Measurements from ENCODE around the gene SLC2A4.

The SLC2A4 gene

DNA sequence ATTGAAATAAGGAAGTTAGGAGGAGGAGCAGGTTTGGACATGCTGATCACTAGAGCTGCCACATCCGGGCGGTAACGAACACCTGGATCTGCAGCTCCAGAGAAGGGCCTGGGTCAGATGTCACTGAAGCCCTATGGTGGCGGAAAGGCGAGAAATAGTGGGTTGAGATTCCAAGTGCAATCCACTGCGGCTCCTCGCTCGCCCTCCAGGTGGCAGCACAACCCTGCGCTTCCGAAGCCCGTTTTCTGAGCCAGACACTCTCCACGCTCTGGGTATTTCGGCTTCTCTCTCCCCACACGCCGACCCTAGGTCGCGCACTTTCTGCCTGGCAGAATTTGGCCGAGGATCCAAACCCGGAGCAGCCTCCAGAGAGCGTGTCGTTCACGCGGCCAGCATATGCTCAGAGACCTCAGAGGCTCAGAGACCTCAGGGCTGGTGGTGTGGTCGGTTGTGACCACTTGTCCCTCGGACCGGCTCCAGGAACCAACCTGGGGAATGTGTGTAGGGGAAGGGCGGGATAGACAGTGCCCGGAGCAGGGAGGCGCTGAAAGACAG, 922 bp upstream of the SLC2A4 start:
- DNase-seq: peak; percentile 67 to 80 (median 78)

DNA sequence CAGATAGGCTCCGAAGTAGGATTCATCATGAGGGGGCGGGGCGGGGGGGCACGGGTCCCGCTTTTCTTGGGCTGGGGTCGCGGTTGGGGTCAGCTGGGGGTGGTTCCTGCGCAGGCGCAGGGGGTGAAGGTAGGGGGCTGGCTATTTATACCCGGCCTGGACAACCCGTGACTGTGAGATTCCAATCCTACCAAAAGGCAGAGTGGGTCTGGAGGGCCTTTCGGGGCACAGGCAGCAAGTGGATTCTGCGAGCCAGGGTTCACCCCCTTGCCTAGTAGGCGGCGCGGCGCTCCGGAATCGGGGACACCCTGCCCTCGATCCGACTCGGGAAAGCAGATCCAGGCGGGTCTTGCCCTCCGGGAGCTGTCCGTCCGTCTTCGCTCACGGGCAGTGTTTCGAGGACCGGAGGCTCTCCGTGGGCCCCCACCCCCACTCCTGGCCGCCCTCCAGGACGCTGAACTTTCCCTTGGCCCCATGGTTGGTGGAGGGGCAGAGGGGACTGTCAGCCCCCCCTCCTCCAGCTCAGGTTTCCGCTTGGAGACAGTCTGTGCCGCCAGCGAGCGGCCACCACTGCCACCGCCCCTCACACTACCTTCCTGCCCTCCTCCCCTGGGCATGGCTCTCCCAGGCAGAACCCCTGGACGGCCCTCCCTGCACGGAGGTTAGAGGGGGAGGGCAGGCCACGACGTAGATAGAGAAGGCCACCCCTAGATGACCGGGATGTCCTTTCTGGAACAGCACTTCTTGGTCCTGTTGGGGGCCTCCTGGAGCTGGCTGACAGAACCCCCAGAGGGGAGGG, 634 bp downstream of the SLC2A4 start:
- DNase-seq: no peak

DNA sequence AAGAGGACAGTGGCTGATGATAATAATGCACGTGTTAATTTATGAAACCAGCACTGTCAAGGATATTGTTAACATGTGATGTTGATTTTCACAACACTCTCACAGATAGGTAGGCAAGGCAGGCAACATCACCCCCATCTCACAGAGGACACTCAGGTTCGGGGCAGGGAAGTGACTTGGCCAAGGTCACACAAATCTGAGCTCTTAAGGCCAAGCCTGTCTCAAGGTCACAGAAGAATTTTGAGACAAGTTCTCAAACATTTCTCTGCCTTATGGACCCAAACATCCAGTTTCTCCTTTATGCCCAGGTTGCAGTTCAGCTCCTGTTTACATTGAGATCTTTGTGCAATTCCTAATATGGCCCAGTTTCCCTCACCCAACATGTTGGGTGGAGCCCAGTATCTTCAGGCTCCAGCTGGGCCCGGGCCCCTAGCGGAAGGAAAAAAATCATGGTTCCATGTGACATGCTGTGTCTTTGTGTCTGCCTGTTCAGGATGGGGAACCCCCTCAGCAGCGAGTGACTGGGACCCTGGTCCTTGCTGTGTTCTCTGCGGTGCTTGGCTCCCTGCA, 1.3 kb downstream of the SLC2A4 start:
- DNase-seq: no peak

GRCh38 chr17:7283471-7284216, 2.1 kb downstream of the SLC2A4 start:
- no peak for DNase-seq

GRCh38 chr17:7284911-7285310, 3.4 kb downstream of the SLC2A4 start:
- no peak for DNase-seq

GRCh38 chr17:7285679-7286078, 4.2 kb downstream of the SLC2A4 start:
- DNase-seq: no peak

- no peak for DNase-seq
Observed at GRCh38 chr17:7289256-7290032, 7.9 kb downstream of the SLC2A4 start.

GRCh38 chr17:7290166-7290565, 8.6 kb downstream of the SLC2A4 start:
- DNase-seq: no peak

DNA sequence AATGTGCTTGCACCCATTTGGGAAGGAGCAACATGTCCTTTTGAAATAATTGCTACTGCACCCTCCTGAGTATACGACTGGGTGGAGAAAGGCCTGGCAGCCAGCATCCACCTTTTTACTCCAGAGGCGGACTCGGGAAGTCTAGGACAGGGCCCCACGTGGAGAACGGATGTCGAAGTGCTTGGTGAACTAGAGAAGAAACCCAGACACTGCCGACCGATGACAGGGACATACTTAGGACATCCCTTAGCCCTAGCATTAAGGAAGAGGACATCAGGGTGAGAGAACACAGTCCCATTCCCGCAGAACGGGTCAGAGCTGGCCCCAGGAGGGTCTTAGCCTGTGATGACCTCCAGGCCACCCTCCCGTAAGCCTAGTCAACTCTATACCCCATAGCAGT, 9.2 kb downstream of the SLC2A4 start:
- DNase-seq: no peak

DNA sequence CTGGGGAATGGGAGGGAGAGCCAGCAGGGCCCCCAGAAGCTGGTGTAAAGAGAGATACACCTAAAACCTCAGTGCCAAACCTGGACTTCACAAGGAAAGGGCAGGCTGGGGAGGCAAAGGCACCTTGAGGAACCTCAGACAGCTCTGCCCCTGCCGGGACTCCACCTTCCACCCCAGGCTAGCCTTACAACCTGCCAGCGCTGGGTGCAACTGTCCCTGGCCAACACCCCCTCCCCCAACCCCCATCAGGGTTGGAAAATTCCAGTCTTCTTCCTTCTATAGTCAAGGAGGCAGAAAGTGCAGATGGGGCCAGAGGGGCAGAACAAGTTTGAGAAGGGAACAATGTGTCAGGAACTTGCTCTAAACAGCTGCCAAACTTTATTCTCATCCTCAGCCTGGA, 10.7 kb downstream of the SLC2A4 start:
- DNase-seq: no peak

DNA sequence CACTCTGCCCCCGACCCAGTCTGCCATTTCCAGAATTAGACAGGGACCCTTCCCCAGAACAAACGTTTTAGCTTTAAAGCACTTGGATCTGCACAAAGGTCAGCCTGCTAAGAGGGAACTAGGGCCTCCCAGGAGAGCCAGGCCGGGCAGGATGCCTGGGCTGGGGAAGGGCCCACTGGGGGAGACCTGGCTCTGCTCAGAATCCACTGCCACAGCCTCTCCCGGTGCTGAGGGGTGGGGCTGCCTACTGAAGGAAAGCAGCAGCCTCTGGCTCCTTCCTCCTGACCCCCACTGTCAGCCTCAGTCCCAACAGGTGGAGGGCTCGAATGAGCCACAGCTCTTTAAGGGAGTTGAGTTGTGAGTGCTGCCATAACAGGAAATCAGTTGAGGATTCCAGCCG, 11.2 kb downstream of the SLC2A4 start:
- DNase-seq: no peak

DNA sequence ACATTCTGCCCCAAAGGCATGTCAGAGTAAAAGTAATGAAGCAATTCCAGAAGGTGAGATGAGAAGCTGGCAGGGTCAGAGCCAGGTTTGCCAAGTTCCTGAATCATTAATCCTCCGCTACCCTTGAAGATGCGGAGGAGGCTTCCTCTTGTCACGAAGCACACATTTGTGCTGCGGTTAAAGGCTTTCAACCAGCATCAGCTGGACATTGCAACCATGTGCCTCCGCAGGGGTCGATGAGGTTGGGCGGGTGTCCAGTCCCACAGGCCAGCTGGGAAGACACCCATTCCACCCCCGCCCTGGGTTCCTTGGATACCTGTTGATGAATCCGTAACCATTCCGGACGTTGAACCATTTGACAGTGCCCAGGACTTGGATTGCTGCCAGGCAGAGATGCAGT, 11.6 kb downstream of the SLC2A4 start:
- DNase-seq: no peak

- no peak for DNase-seq
Observed at GRCh38 chr17:7293816-7294613, 12.5 kb downstream of the SLC2A4 start.

DNA sequence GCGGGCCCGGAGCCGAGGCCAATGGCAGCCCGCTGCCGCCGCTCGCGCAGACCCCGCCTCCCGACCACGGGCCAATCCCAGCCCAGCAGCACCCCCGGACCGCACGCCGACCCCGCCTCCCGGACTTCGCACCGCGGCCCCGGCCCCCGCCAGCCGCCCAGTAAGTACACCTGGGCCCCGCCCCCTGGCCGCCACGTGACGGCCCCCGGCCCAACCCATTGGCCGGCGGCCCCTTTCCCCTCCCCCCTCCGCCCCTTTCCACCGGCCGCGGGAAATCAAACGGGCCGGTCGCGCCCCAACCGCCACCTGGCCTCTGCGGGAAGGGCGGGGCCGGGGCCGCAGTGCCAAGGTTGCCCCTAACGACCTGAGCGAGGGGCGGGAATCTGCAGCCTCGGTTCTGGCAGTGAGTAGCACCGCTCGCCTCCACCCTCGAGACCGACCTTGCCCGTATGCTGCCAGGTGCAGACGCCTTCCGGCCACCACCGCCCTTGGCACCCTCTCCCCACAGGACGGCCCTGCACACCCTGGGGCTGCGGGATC, 13.2 kb downstream of the SLC2A4 start, which contains the start of gene YBX2:
Gene YBX2, minus strand, starts transcription at position 26 of the 540 bp plus-strand sequence. CDS start 139 bp downstream, outside the sequence.
- peak; percentile 25 to 62 (median 36) for DNase-seq

DNA sequence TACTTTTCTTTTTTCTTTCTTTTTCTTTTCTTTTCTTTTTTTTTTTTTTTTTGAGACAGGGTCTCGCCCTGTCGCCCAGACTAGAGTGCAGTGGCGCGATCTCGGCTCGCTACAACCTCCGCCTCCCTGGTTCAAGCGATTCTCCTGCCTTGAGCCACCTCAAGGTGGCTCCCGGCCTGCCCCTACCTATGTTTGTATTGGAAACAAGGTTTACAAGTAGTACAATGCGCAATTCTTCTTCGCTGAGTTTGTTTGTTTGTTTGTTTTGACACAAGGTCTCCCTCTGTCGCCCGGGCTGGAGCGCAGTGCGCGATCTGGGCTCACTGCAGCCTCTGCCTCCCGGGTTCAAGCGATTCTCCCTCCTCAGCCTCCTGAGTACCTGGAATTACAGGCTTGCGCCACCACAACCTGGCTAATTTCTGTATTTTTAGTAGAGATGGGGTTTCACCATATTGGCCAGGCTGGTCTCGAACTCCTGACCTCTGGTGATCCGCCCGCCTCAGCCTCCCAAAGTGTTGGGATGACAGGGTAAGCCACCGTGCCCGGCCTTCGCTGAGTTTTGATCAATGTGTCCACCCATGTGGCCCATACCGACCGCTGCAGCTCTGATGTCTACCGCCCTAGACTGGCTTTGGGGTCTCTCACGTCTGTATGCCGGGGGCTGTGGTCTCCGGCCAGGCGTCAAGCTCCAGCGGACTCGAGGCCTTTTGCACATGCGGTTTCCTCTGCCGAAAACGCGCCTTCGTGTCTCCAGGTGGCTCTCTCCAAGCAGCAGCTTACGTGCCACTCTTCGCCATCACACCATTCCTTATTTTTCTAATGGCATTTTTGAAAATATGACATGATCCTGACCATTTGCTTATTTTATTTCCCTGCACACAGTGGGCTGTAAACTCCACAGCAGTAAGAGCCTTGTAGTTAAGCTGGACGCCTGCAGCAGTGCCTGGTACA, 14.0 kb downstream of the SLC2A4 start:
- DNase-seq: no peak

DNA sequence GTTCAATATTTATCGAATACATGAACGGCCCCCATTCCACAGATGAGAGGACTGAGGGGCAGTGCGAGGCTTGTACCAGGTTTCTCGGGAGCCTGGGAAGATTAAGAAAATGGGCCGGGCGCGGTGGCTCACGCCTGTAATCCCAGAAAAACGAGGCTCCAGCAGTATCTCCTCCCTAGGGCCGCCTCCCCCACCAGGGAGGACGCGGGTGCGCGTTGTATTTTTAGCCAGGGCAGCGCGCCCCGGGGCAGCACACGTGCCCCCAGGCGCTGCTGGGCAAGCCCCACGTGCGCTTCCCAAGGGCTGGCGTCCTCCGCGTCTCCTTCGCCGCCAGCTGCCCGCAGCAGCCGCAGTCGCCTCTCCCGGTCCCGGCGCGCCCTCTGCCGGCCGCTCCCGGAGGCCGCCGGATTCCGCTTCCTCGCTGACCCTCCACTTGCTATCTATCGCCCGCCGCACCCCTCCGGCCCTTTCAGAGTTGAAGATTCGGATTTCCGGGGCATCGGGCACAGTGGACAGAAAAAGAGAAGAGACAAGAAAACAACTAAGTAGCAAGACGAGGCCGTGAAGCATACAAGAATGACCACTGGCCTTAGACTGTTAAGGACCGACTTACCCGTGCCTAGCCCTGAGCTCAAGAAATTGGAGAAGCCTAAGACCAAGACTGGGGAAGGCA, 14.8 kb downstream of the SLC2A4 start:
- DNase-seq: peak in 3 of 4 experiments; percentile 21 to 63 (median 48)

GRCh38 chr17:7304179-7304578, 22.7 kb downstream of the SLC2A4 start:
- no peak for DNase-seq

DNA sequence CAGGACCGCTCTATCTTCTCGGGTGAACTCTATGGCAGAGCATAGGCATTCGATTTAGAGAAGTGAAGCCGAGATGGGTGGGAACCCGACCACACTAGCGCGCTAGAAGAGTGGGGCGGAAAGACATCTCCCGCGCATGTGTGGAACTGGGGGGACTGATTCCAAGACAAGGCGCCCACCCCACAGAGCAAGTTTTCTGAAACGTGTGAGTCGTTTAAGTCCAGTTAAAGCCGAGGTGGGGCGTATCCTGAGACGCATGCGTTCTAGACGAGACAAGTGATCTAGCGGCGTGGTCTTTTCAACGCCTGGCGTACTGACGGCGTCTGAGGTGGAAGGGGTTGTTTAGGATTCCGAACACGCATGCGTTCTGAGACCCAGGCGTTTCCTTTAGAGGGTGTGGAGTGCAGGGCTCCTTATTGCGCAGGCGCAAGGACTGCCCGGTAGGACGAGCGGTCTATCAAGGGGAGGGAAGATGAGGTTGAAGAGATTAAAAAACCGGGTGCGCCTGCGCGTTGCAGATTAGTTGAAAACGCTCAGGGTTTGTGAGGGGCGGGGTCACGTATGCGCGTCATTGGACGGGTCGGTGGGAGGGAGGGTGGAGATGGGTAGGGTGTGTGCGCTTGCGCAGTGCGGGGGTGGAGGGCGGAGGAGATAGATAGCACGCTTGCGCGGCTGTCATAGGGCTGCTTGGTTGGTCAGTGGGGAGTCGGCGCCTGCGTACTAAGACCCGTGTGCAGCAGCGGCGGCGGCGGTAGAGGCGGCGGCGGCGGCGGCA, 25.6 kb downstream of the SLC2A4 start, which contains the start of gene EIF5A:
Gene EIF5A, plus strand, starts transcription at position 718 of the 775 bp plus-strand sequence. CDS start 2,008 bp downstream, outside the sequence.
- DNase-seq: peak; percentile 100

Data from activated naive CD4-positive, alpha-beta T cell (primary cell).